CD14-positive monocyte (primary cell): Measurements from ENCODE around the gene SYNE1. TPM values are rescaled to one million over a fixed set of nuclear protein-coding genes. Genes with fewer than 3 reads are reported as not detected.

Source experiments
- DNase-seq, 3 donors: peaks; one replicate each; pipeline ENCODE4 v3.0.0-alpha.2; 2011 to 2022
- H2AFZ ChIP-seq: 2 replicates; pipeline ENCODE4 v1.6.0; 2012; ENCODE audit warnings: mild to moderate bottlenecking, low read depth, low read length, inconsistent platforms; ENCODE audit not compliant: insufficient read depth, poor library complexity, severe bottlenecking
- H3K27ac ChIP-seq, 2 donors: 1 replicate in 1 of 2; 2 replicates in 1 of 2; pipeline ENCODE4 v1.5.1; 2012 to 2013; ENCODE audit warnings: low read length in 2 of 2, control low read depth in 1 of 2, inconsistent platforms in 1 of 2, low read depth in 1 of 2, mild to moderate bottlenecking in 1 of 2
- H3K27me3 ChIP-seq, 2 donors: one replicate each; pipeline versions ENCODE4 v1.6.0 to v1.6.1; 2011 to 2013; ENCODE audit warnings: low read length in 2 of 2; ENCODE audit not compliant: control insufficient read depth in 2 of 2, insufficient read depth in 2 of 2
- H3K36me3 ChIP-seq, 2 donors: replicated peaks in 1 of 2; 1 replicate in 1 of 2; 2 replicates in 1 of 2; pipeline versions ENCODE4 v1.5.1 to v1.6.1; 2012 to 2013; ENCODE audit warnings: low read length in 2 of 2, control low read depth in 1 of 2, inconsistent platforms in 1 of 2, mild to moderate bottlenecking in 1 of 2; ENCODE audit not compliant: insufficient read depth in 2 of 2, control insufficient read depth in 1 of 2
- H3K4me1 ChIP-seq, 2 donors: 1 replicate in 1 of 2; 2 replicates in 1 of 2; pipeline versions ENCODE4 v1.5.1 to v1.6.1; 2012 to 2013; ENCODE audit warnings: low read length in 2 of 2, control low read depth in 1 of 2, inconsistent platforms in 1 of 2, mild to moderate bottlenecking in 1 of 2, moderate library complexity in 1 of 2; ENCODE audit not compliant: insufficient read depth in 2 of 2, control insufficient read depth in 1 of 2
- H3K4me2 ChIP-seq: replicated peaks from 2 replicates; pipeline ENCODE3; 2012; ENCODE audit warnings: low read length, moderate library complexity, mild to moderate bottlenecking; ENCODE audit not compliant: poor library complexity, severe bottlenecking; ENCODE audit errors: extremely low read depth
- H3K4me3 ChIP-seq, 3 experiments: fragments of 200-600 bp in 1 of 3; sonication (generic) in 1 of 3; replicated peaks in 1 of 3; 1 replicate in 2 of 3; 2 replicates in 1 of 3; pipeline ENCODE4 v1.5.1; 2011 to 2013; ENCODE audit warnings: low read length in 3 of 3, mild to moderate bottlenecking in 3 of 3, control low read depth in 2 of 3, low read depth in 2 of 3, inconsistent platforms in 1 of 3, moderate library complexity in 1 of 3
- H3K79me2 ChIP-seq: 2 replicates; pipeline ENCODE4 v1.6.0; 2012; ENCODE audit warnings: mild to moderate bottlenecking, control low read depth, inconsistent platforms, low read length, moderate library complexity; ENCODE audit not compliant: insufficient read depth
- H3K9ac ChIP-seq: 2 replicates; pipeline ENCODE4 v1.6.0; 2017; ENCODE audit warnings: low read length, mild to moderate bottlenecking; ENCODE audit not compliant: insufficient read depth, poor library complexity, severe bottlenecking
- H3K9me3 ChIP-seq, 2 donors: replicated peaks in 1 of 2; 1 replicate in 1 of 2; 2 replicates in 1 of 2; pipeline versions ENCODE4 v1.5.1 to v1.6.1; 2012 to 2013; ENCODE audit warnings: low read length in 2 of 2, control low read depth in 1 of 2; ENCODE audit not compliant: control insufficient read depth in 1 of 2, insufficient read depth in 1 of 2
- H4K20me1 ChIP-seq: 2 replicates; pipeline ENCODE4 v1.6.0; 2012; ENCODE audit warnings: mild to moderate bottlenecking, low read length, control low read depth, moderate library complexity; ENCODE audit not compliant: insufficient read depth
- H3K27ac Mint-ChIP-seq, 7 donors: one replicate each; pipeline ENCODE4 v1.8.0; 2020; ENCODE audit warnings: mild to moderate bottlenecking in 7 of 7, mixed read lengths in 7 of 7, moderate library complexity in 6 of 7, inconsistent platforms in 2 of 7
- H3K27me3 Mint-ChIP-seq, 3 donors: one replicate each; pipeline ENCODE4 v1.8.0; 2021 to 2022; ENCODE audit warnings: low read depth in 3 of 3, mild to moderate bottlenecking in 3 of 3, mixed read lengths in 3 of 3, moderate library complexity in 3 of 3, inconsistent platforms in 1 of 3
- H3K36me3 Mint-ChIP-seq, 2 donors: one replicate each; pipeline ENCODE4 v1.8.0; 2020; ENCODE audit warnings: mixed read lengths in 2 of 2, inconsistent platforms in 1 of 2, mild to moderate bottlenecking in 1 of 2
- H3K4me1 Mint-ChIP-seq: one replicate; pipeline ENCODE4 v1.8.0; 2020; ENCODE audit warnings: mild to moderate bottlenecking, mixed read lengths
- H3K4me3 Mint-ChIP-seq, 2 donors: one replicate each; pipeline ENCODE4 v1.8.0; 2020; ENCODE audit warnings: mild to moderate bottlenecking in 2 of 2, mixed read lengths in 2 of 2, moderate library complexity in 1 of 2
- H3K9me3 Mint-ChIP-seq, 7 donors: one replicate each; pipeline ENCODE4 v1.8.0; 2020 to 2022; ENCODE audit warnings: mixed read lengths in 7 of 7, mild to moderate bottlenecking in 6 of 7, moderate library complexity in 6 of 7, inconsistent platforms in 2 of 7
- WGBS: methylation state at CpG from one replicate; pipeline ENCODE4 v1.1.5; 2013; ENCODE audit warnings: missing lambda C conversion rate; ENCODE audit not compliant: insufficient coverage; 5-methylcytosine and 5-hydroxymethylcytosine counted together
- intact Hi-C, 2 donors: fragments of 100-400 bp; cut with micrococcal nuclease; formaldehyde crosslinking; loops; one replicate each; pipeline versions ENCODE4 v1.15.0 to v1.15.1; 2023
- polyA plus RNA-seq, 3 donors: library from polyadenylated mRNA; depleted of rRNA in 1 of 3; unstranded in 2 of 3; stranded (reverse) in 1 of 3; fragments of 300-500 nt in 2 of 3; fragments of >200 nt in 1 of 3; fragmentation: Illumina TruSeq in 2 of 3; gene quantifications; 1 replicate in 2 of 3; 2 replicates in 1 of 3; pipeline ENCODE4 v1.2.3, GENCODE V29; 2012 to 2021
- TF ChIP-seq, protein P1 (sequence below): fragments of 200-600 bp; IDR thresholded peaks from one replicate; pipeline ENCODE4 v1.8.0; 2022; ENCODE audit warnings: antibody characterized with exemption, mild to moderate bottlenecking

The SYNE1 gene
- polyA plus RNA-seq, 3 donors = 3.7 to 24.5 (median 8.1) TPM

DNA sequence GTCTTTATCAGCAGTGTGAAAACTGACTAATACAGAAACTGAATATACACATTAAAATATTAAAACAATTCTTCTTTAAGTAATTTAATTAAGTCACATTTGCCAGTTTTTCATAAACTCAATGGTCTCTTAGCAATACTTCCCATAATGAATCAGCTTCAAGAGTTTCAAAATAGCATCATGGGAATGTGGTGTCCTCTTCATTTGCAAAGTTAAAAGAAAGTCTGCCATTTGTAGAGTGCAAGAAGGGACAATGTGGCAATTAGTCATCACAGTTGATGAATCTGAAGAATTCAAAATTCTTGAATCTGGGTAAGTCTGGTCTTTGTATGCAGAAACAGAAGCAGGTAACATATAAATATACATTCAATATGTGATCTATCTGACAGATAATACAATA is 38.7 kb downstream of the SYNE1 start:
- no peaks in the 10 kb centered on the region for H3K4me1 Mint-ChIP-seq

DNA sequence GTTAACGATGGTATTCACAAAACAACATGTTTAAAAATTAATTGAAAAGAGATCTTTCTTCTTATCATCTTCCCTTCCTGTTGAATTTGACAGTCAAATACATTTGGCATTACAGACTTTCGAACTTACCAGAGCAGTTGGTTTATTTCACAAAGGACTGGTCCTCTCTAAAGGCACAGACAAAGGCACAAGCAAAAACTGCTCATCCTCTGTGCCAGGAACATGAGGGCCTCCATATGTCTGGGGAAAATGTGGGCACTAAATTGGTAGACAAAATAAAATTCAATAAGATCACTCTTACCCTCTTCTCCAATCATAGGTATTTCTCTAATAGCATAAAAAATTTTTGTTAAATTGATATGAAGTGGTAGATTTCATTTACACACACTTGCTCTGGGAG is 40.4 kb downstream of the SYNE1 start:
- H3K4me1 Mint-ChIP-seq = no peaks in the 10 kb centered on the region
- H3K27me3 ChIP-seq = no peaks in the 10 kb centered on the region
- no peak for DNase-seq
- H3K27ac ChIP-seq = no peak overlapping the region
- H3K36me3 ChIP-seq = no peaks in the 10 kb centered on the region
- intact Hi-C loops = no loop called here
- no peaks in the 10 kb centered on the region for H3K9me3 ChIP-seq
- H3K27me3 Mint-ChIP-seq = peaks cover 0 to 2% (median 1%) of the 10 kb centered on the region in 3 donors
- H3K4me3 Mint-ChIP-seq = no peak overlapping the region
- H3K79me2 ChIP-seq = no peaks in the 10 kb centered on the region
- no peaks in the 10 kb centered on the region for H4K20me1 ChIP-seq
- no peaks in the 10 kb centered on the region for H3K4me1 ChIP-seq
- H3K4me2 ChIP-seq = no peak overlapping the region
- no peak overlapping the region for H3K27ac Mint-ChIP-seq
- H3K9me3 Mint-ChIP-seq = peaks cover 0 to 7% (median 2%) of the 10 kb centered on the region in 7 donors
- WGBS = no CpG with 5 or more reads among the region's 2 CpGs
- TF ChIP-seq, protein P1, sequence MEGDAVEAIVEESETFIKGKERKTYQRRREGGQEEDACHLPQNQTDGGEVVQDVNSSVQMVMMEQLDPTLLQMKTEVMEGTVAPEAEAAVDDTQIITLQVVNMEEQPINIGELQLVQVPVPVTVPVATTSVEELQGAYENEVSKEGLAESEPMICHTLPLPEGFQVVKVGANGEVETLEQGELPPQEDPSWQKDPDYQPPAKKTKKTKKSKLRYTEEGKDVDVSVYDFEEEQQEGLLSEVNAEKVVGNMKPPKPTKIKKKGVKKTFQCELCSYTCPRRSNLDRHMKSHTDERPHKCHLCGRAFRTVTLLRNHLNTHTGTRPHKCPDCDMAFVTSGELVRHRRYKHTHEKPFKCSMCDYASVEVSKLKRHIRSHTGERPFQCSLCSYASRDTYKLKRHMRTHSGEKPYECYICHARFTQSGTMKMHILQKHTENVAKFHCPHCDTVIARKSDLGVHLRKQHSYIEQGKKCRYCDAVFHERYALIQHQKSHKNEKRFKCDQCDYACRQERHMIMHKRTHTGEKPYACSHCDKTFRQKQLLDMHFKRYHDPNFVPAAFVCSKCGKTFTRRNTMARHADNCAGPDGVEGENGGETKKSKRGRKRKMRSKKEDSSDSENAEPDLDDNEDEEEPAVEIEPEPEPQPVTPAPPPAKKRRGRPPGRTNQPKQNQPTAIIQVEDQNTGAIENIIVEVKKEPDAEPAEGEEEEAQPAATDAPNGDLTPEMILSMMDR = no peak
- no peak overlapping the region for H3K4me3 ChIP-seq
- no peak overlapping the region for H3K9ac ChIP-seq
- peaks cover 7% of the 10 kb centered on the region in 2 donors for H3K36me3 Mint-ChIP-seq
- H2AFZ ChIP-seq = no peak overlapping the region

More for the DNA sequence above, 38.7 kb downstream of the SYNE1 start:
- H3K9ac ChIP-seq = no peak overlapping the region
- H3K9me3 ChIP-seq = no peaks in the 10 kb centered on the region
- no peaks in the 10 kb centered on the region for H4K20me1 ChIP-seq
- H3K27me3 ChIP-seq = no peaks in the 10 kb centered on the region
- H3K4me1 ChIP-seq = no peaks in the 10 kb centered on the region
- Mint-ChIP-seq H3K9me3 (peaks cover 0 to 2% (median 0%) of the 10 kb centered on the region in 7 donors), H3K27me3 (peaks cover 0 to 2% (median 2%) of the 10 kb centered on the region in 3 donors), H3K27ac (no peak overlapping the region), H3K4me3 (no peak overlapping the region), H3K36me3 (peaks cover 4 to 9% of the 10 kb centered on the region in 2 donors)
- H2AFZ ChIP-seq = no peak overlapping the region
- no peak overlapping the region for H3K27ac ChIP-seq
- H3K4me3 ChIP-seq = no peak overlapping the region
- no peaks in the 10 kb centered on the region for H3K36me3 ChIP-seq
- intact Hi-C loops = no loop called here
- peak in 1 of 3 donors; percentile 10 for DNase-seq
- no peaks in the 10 kb centered on the region for H3K79me2 ChIP-seq
- TF ChIP-seq, protein P1 = no peak
- H3K4me2 ChIP-seq = no peak overlapping the region
